ENCODE results near the gene PHLDB2. TPM values are rescaled to one million over a fixed set of nuclear protein-coding genes. Genes with fewer than 3 reads are reported as not detected.

The PHLDB2 gene
- polyA plus RNA-seq, 1 donor from 2014 or later: 1.4 TPM

DNA sequence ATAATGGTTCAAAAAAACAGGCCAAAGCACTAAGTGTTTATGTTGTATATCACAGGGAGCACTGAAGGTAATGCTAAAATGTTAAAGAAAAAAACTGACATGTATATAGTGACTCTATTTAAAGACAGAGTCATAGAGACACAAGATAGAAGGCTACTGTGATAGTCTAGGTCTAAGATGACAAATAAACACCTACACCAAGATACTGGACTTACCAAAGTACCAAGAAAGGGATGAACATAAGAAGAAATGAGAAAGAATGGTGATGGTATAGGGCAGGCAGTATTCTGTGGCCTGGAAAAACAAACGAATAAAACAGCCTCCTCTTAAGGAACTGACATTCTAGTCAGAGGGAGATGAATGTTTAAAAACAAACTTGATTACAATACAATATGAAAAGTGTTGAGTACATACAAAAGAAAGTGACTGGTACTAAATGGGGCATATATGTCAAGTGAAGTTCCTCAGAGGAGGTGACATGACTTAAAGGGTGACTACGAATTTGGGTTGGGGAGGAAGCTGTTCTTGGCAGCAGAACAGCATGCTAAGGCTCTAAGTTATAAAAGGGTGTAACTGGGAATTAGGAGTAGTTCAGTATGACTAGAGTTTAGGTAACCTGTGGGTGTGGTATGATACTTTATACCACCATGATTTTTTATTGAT lies 125.7 kb downstream of the PHLDB2 start:
- H3K4me1 Mint-ChIP-seq: peaks cover 25 to 46% (median 44%) of the 10 kb centered on the region in 3 donors
- no peak overlapping the region for H3K27ac Mint-ChIP-seq
- H3K4me3 Mint-ChIP-seq: no peak overlapping the region
- H3K27me3 Mint-ChIP-seq: no peaks in the 10 kb centered on the region
- no peaks in the 10 kb centered on the region for H3K36me3 Mint-ChIP-seq
- H3K9me3 Mint-ChIP-seq: no peaks in the 10 kb centered on the region

DNA sequence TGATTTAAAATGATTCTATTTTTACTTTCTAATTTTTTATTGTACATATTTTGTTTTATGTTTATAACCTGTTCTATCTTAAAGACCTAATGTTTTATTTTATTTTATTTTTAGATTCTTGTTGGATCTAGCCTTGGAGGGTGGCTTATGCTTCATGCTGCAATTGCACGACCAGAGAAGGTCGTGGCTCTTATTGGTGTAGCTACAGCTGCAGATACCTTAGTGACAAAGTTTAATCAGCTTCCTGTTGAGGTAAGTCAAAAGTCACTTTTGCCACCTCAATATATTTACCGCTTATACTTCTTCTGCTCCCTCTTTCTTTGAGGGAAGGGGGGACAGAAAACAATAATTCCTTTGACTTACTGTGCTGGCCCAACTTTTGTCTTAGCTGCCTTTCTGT lies 127.7 kb downstream of the PHLDB2 start:
- peaks cover 10 to 29% (median 27%) of the 10 kb centered on the region in 3 donors for H3K4me1 Mint-ChIP-seq
- no peaks in the 10 kb centered on the region for H3K27me3 Mint-ChIP-seq
- H3K27ac Mint-ChIP-seq: no peak overlapping the region
- H3K36me3 Mint-ChIP-seq: no peaks in the 10 kb centered on the region
- H3K9me3 Mint-ChIP-seq: no peaks in the 10 kb centered on the region
- no peak overlapping the region for H3K4me3 Mint-ChIP-seq

- Mint-ChIP-seq H3K27me3 (no peaks in the 10 kb centered on the region), H3K4me3 (peak overlapping the region in 1 of 4 donors; percentile 28), H3K4me1 (peaks cover 2 to 17% (median 16%) of the 10 kb centered on the region in 3 donors), H3K27ac (no peak overlapping the region), H3K9me3 (no peaks in the 10 kb centered on the region), H3K36me3 (no peaks in the 10 kb centered on the region)
These were observed 130.1 kb downstream of the PHLDB2 start for GRCh38 chr3:111989061-111989678.

DNA sequence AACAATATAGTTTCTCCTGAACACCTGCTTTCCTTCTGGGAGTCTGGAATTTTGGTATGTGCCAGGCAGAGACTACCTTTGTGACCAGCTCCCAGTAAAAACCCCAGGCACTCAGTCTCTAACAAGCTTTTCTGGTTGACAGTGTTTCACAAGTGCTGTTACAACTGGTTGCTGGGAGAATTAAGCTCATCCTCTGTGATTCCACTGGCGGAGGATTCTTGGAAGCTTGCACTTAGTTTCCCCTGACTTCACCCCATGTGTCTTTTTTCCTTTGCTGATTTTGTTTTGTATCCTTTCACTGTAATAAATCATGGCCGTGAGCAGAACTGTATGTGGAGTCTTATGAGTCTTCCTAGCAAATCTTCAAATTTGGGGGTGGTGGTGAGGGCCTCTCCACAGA lies 134.0 kb downstream of the PHLDB2 start:
- H3K36me3 Mint-ChIP-seq: no peaks in the 10 kb centered on the region

DNA sequence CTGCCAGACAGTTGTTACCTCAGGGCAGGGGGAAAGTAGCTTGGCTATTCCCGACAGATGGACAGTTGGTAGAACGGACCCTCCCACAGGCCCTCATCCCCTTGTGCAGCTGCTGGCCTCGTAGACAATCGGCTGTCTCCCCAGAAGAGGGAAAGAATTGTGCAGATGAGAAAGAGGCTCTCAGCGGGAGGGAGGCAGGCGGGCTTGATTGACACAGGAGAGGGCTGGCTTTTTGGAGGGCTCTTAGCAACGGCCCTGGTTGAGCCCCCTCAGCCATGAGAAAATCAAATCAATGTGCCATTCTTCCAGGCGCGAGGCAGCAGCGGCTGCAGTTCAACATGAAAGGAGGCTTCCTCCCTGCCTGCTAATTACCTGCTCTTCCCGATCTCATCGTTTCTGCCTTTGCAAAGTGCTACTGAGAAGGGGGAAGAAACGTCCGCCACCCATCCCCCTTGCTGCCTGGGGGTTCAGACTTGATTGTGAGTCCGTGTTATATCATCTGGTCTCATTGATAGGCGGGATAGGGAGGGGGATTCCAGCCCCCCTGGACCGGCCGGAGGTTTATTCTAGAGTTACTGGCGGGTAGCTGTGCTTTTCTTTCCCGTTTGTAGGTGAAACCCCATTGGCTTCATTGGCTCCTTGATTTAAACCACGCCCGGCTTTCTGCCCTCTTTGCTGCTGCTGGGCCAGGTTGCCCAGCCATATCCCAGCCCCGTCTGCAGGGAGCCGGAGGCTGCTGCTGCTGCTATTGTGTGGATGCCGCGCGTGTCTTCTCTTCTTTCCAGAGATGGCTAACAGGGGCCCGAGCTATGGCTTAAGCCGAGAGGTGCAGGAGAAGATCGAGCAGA lies 139.8 kb downstream of the PHLDB2 start, which contains the start of gene TAGLN3:
Gene TAGLN3 (plus strand): TSS at position 287 of the 848 bp plus-strand sequence. CDS start 501 bp downstream, at position 788.
- H3K9me3 Mint-ChIP-seq: no peaks in the 10 kb centered on the region
- H3K4me3 Mint-ChIP-seq: peak within 1 kb of the TSS; percentile 77 to 97 (median 88)
- H3K27me3 Mint-ChIP-seq: peaks cover 23% of the 10 kb centered on the region

More for the DNA sequence above, 134.0 kb downstream of the PHLDB2 start:
- peaks cover 0 to 11% (median 5%) of the 10 kb centered on the region in 3 donors for H3K4me1 Mint-ChIP-seq
- H3K27me3 Mint-ChIP-seq: peaks cover 8% of the 10 kb centered on the region
- H3K9me3 Mint-ChIP-seq: no peaks in the 10 kb centered on the region
- no peak overlapping the region for H3K27ac Mint-ChIP-seq
- H3K4me3 Mint-ChIP-seq: no peak overlapping the region

GRCh38 chr3:111999484-112000324 lies 140.6 kb downstream of the PHLDB2 start:
- peaks cover 23% of the 10 kb centered on the region for H3K27me3 Mint-ChIP-seq
- no peaks in the 10 kb centered on the region for H3K36me3 Mint-ChIP-seq
- H3K4me1 Mint-ChIP-seq: peaks cover 0 to 21% (median 9%) of the 10 kb centered on the region in 3 donors
- H3K27ac Mint-ChIP-seq: peak overlapping the region in 1 of 3 donors; percentile 41
- no peaks in the 10 kb centered on the region for H3K9me3 Mint-ChIP-seq
- H3K4me3 Mint-ChIP-seq: peak overlapping the region; percentile 77 to 97 (median 88)

More for the DNA sequence above, 139.8 kb downstream of the PHLDB2 start, which contains the start of gene TAGLN3:
- Mint-ChIP-seq H3K36me3 (no peaks in the 10 kb centered on the region), H3K4me1 (peaks cover 0 to 21% (median 9%) of the 10 kb centered on the region in 3 donors), H3K27ac (peak within 1 kb of the TSS in 1 of 3 donors; percentile 41)

DNA sequence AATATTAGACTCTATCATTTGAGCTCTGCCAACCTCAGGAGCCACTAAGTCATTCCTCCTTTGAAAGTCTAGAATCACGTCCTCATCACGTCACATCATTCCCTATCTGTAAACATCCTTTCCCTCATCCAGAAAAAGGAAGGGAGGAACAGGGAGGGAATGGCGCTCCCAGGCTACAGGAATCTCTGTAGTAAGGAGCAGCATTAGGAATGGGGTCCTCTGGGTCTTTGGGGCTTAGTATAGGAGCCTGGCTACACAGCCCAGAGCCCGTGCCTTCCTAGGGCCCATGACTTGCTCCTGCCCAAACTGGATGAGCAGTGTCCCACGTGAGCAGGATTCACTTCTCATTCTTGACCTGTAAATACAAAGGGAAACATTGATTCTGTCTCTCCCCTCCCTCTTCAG lies 141.3 kb downstream of the PHLDB2 start:
- Mint-ChIP-seq H3K36me3 (no peaks in the 10 kb centered on the region), H3K9me3 (no peaks in the 10 kb centered on the region), H3K27me3 (peaks cover 23% of the 10 kb centered on the region), H3K4me3 (no peak overlapping the region), H3K4me1 (peaks cover 0 to 21% (median 9%) of the 10 kb centered on the region in 3 donors), H3K27ac (no peak overlapping the region)

DNA sequence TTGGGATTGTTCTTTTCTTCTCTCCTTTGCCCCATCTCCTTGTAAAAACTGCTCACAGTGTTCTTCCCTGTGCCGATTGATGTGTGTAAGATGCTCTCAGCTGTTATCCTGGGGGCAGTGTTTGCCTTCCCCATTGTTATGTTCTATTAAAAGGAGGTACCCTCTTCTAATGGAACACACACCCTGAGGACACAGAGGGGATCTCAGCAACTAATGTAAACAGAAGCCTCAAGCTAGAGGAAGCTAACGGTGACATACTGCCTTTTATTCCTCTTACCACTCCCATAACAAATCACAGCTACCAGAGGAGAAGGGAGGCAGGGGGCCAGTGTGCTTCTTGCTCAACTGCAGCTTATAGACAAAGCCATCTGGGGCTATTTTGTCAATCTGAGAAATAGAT lies 141.9 kb downstream of the PHLDB2 start:
- no peaks in the 10 kb centered on the region for H3K36me3 Mint-ChIP-seq
- H3K4me3 Mint-ChIP-seq: no peak overlapping the region
- no peaks in the 10 kb centered on the region for H3K9me3 Mint-ChIP-seq
- peaks cover 23% of the 10 kb centered on the region for H3K27me3 Mint-ChIP-seq
- peaks cover 0 to 21% (median 9%) of the 10 kb centered on the region in 3 donors for H3K4me1 Mint-ChIP-seq
- no peak overlapping the region for H3K27ac Mint-ChIP-seq

DNA sequence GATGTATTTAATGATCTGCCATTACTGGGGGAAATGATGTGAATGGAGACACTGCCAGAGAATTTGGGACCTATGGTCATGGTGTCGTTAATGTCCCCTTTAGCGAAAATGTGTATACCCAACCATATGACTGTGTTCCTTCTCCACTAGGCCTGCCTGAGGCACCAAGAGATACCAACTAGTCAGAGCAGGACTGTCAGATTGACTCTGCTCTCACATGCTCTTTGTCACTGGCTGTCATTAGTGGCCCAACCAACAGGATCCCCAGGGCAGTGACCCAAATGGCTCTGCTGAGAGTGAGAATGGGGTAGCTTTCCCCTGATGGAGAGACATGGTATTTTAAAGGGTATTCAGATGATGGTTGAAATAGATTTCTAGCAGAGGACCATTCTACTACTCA lies 142.5 kb downstream of the PHLDB2 start:
- H3K4me1 Mint-ChIP-seq: peaks cover 0 to 21% (median 9%) of the 10 kb centered on the region in 3 donors

GRCh38 chr3:112002096-112002971 lies 143.3 kb downstream of the PHLDB2 start:
- no peaks in the 10 kb centered on the region for H3K36me3 Mint-ChIP-seq
- H3K27me3 Mint-ChIP-seq: peaks cover 16% of the 10 kb centered on the region
- no peak overlapping the region for H3K27ac Mint-ChIP-seq
- H3K4me3 Mint-ChIP-seq: no peak overlapping the region
- H3K4me1 Mint-ChIP-seq: peaks cover 0 to 21% (median 9%) of the 10 kb centered on the region in 3 donors
- no peaks in the 10 kb centered on the region for H3K9me3 Mint-ChIP-seq

More for the DNA sequence above, 142.5 kb downstream of the PHLDB2 start:
- no peak overlapping the region for H3K27ac Mint-ChIP-seq
- no peaks in the 10 kb centered on the region for H3K9me3 Mint-ChIP-seq
- H3K36me3 Mint-ChIP-seq: no peaks in the 10 kb centered on the region
- H3K4me3 Mint-ChIP-seq: no peak overlapping the region
- peaks cover 23% of the 10 kb centered on the region for H3K27me3 Mint-ChIP-seq

- H3K4me3 Mint-ChIP-seq: no peak overlapping the region
- H3K27me3 Mint-ChIP-seq: peaks cover 13% of the 10 kb centered on the region
- H3K4me1 Mint-ChIP-seq: peaks cover 0 to 19% (median 7%) of the 10 kb centered on the region in 3 donors
- H3K9me3 Mint-ChIP-seq: no peaks in the 10 kb centered on the region
- H3K36me3 Mint-ChIP-seq: peaks cover 2% of the 10 kb centered on the region
- peak overlapping the region in 1 of 3 donors; percentile 18 for H3K27ac Mint-ChIP-seq
These were observed 144.4 kb downstream of the PHLDB2 start for GRCh38 chr3:112003321-112004080.

DNA sequence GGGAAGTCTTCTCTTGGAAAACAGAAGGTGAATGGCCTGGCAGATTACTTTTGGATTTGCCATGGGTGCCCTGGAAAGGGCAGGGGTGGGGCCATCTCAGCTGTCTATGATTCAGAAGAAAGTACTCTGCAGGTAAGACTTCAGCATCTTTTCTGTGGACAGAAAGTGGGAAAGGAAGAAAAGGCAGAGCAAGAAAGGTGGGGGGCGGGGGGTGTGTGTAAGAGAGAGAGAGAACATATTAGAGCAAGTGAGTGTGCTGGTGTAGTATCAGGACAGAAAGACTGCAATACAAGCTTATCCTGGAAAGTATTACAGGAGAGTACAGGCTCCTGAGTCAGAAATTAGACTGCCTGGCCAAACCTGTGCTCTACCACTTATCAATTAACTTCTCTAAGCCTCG lies 145.1 kb downstream of the PHLDB2 start:
- Mint-ChIP-seq H3K27ac (peak overlapping the region in 1 of 3 donors; percentile 18), H3K4me3 (no peak overlapping the region), H3K36me3 (peaks cover 2% of the 10 kb centered on the region), H3K27me3 (peaks cover 8% of the 10 kb centered on the region), H3K4me1 (peaks cover 0 to 13% (median 2%) of the 10 kb centered on the region in 3 donors), H3K9me3 (no peaks in the 10 kb centered on the region)

DNA sequence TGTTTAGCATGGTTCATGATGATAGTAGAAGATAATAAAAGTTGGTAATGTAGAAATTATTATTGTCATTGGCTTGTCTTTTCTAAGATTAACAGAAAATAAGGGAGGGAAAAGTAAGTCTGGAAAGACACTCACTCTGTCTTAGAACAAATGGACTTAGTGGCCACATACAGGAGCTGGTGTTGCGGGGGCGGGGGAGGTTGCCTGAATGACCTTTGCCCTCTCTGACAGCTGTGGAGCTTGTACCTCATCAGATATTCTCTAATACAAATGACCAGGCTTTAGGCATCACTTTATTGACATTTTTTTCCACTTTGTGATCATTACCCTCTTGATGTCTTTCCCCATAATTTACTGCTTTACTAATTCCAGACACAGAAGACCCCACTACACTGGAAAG lies 145.6 kb downstream of the PHLDB2 start:
- Mint-ChIP-seq H3K4me1 (peaks cover 0 to 8% (median 0%) of the 10 kb centered on the region in 3 donors), H3K9me3 (no peaks in the 10 kb centered on the region), H3K27me3 (peaks cover 5% of the 10 kb centered on the region), H3K27ac (no peak overlapping the region), H3K36me3 (peaks cover 2% of the 10 kb centered on the region), H3K4me3 (no peak overlapping the region)
